ENCODE results near the gene LNPK.
"Not testable (repeated sequence)": the region's sequence is repeated elsewhere in the genome, so short reads cannot be mapped to it uniquely, and the experiment has no call there.

LNPK gene

GRCh38 chr2:175904035-175904434, 98.0 kb downstream of the LNPK start:
- DNase-seq (ENCODE audit: low read depth): no peak

DNA sequence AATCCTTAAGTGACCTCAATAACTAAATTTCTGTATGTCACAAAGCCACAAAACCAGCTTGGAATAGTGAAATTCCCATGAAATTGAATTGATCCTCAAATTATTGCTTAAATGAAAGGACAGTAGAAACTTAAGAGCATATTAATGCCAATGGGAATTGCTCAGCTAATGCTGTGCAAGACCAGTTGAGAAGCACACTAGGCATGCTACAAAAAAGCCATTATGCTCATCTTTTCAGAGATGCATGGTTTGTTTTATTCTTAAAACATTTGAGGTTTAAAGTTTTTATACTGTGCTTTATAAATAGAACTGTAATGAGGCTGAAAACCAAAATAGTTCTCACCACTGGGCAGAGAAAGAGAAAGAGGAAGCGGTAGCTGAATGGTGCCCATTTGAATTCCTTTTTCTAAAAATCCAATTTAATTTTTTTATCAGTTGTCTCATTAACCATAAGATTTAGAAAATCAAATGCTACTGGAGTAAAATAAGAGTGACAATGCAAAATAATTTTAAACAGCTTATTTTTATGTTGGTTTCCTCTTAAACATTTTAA, 98.6 kb downstream of the LNPK start:
- DNase-seq (ENCODE audit: low read depth): no peak

- DNase-seq (ENCODE audit: low read depth): not testable (repeated sequence)
Observed at GRCh38 chr2:175895957-175896356, 106.1 kb downstream of the LNPK start.

GRCh38 chr2:175892046-175892445, 110.0 kb downstream of the LNPK start:
- peak; percentile 3 for DNase-seq (ENCODE audit: low read depth)

DNA sequence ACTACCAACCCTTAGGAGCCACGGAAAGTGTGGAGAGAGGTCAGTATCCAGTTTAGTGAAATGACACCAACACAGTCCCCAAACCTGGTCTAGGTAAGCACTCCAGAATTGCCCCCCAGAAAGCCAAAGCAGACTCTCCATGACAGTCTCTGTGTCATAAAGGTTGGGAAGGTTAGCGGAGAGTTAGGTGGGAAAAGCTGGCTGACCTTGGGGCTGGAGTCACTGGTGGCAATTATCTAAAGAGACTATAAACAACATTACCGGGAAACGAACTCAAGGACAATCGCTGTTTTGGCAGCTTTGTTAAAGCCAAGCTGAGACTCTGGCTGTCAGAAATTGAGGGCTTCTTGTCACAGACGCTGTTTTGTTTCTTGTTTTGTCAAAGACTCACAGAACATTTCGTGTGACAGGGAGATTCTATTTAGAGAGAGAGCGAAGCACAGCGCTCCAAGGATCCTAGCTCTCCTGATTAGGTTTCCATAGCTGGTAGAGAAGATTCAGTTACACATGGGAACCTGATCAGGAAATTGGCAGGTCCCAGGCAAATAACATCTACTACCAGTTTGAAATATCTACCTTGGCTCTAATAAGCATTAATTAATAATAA, 111.3 kb downstream of the LNPK start:
- DNase-seq (ENCODE audit: low read depth): no peak

GRCh38 chr2:175889701-175890302, 112.3 kb downstream of the LNPK start:
- no peak for DNase-seq (ENCODE audit: low read depth)

- DNase-seq (ENCODE audit: low read depth): no peak
Observed at GRCh38 chr2:175887776-175888175, 114.3 kb downstream of the LNPK start.

GRCh38 chr2:175884697-175885393, 117.2 kb downstream of the LNPK start:
- DNase-seq (ENCODE audit: low read depth): no peak

DNA sequence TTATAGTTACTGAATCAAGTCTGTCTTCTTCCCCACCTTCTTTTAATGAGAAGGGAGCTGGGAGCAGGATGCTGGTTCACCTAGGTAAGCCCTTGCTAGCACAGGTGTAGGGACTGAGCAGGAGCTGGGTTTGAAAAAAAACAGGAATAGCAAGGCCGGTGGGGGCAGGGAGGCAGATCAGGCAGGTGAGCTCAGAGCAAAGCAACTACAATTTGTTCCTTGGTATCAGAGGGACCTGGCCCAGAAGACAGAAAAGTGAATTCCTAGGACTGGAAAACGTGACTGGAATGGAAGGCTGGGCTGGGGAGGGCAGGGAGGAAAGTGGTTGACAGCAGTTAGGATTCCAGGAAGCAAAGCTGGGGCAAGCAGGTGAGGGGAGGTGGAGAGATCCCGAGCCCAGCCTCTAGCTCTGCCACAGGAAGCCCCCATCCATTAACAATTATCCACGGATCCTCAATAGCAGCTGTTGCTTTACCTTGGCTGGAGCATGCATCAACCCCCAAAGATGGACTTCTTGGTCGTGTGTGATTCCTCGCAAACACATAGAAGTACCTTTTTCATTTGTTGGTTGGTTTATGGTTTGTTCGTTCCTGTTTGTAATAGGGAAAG, 118.4 kb downstream of the LNPK start:
- DNase-seq (ENCODE audit: low read depth): no peak

DNA sequence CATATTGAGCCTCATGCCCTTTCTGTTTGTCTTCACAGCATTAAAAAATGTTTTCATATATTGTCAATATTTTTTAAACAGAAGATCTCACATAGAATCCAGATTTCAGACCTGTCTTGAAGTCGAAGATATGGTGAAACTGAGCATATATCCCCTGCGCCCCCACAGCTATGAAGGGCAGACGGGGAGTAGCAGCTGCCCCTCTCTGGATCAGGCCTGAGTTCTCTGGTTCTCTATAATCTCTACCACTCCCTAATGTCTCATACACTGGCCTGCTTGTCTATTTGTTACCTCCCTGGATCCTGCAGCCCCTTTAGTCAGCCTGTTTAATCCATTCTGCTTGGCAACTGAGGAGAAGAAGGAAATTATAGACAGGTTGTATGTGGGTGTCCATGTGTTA, 122.4 kb downstream of the LNPK start:
- DNase-seq (ENCODE audit: low read depth): no peak

- DNase-seq (ENCODE audit: low read depth): peak; percentile 17
Observed at GRCh38 chr2:175877845-175878544, 124.1 kb downstream of the LNPK start.

DNA sequence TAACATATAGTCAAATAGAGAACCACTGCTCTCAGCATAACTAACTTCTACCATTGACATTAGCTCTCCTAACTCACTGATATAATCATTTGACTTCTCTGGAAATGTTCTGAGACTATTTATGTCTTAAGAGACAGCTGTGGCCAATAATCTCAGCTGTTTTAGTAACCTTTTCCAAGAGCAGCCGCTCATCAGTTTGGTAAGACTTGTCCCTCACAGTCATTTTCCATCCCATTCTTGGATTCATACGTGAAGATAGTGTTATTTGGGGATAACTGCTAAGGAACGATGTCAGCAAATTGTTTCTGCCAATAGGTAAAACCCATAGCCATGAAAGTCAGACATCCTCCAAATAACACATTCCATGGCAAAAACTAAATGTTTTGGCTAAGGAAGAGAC, 127.8 kb downstream of the LNPK start:
- no peak for DNase-seq (ENCODE audit: low read depth)
